Measurements from ENCODE around the gene RHOJ. TPM values are rescaled to one million over a fixed set of nuclear protein-coding genes. Genes with fewer than 3 reads are reported as not detected.
"Not testable (repeated sequence)": the region's sequence is repeated elsewhere in the genome, so short reads cannot be mapped to it uniquely, and the experiment has no call there.

Gene RHOJ
- not detected in 2 replicates for total RNA-seq
- not detected for polyA plus RNA-seq (2012)

DNA sequence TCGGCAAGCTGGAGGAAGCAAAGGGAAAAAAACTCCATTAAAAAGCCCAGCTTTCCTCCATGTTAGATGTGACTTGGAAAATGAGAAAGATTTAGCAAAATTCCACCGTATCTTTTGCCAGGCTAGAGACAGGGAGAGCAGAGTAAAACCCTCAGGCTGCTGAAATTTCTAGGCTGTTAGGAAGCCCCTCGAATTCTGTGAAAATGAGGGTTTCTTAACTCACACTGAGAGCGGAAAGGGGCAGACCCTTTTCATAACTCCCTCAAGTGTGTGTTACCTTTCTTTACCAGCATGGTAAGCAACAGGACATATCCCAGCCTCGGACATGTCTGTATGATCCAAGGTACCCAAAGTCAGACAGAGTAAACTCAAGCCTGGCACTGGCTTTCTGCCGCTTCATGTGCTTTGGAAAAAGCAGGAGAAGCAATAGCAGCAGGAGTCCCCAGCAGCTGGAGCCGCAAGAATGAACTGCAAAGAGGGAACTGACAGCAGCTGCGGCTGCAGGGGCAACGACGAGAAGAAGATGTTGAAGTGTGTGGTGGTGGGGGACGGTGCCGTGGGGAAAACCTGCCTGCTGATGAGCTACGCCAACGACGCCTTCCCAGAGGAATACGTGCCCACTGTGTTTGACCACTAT, at the start of gene RHOJ:
RHOJ (plus strand) TSS at position 37 of the 637 bp plus-strand sequence; CDS start at position 464, 427 bp downstream.
- peak; percentile 24 for DNase-seq (ENCODE audit: low read depth)

DNA sequence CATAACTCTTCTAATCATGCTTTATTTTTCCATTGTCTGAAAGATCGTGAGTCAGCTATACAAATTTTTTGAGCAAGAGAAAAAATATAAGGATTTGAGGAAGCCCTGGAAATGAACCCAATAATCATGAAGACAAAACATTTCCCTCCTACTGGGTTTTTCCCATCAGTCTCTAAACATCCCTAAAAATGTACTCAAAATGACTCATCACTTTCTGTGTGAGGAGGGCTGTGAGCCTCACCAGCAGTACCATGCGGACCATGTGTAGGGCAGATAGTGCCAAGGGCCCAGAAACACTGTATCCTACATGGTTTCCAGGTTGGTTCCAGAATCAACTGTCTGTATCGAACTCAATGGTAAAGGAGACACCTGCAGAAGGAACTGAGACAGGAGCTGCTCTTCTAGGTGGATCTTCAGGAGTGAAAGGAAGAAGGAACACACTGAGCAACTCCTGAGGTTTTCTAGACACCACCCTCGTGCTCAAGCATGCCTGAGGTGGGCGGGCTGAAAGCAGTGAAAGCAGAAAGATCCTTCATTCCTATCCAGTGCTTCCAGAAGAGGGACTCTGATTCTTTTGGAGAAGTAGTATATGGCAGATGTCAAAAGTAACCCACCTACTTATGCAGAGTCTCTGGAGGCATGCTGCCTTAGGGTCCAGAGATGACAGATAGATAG, 48.6 kb upstream of the RHOJ start:
- DNase-seq (ENCODE audit: low read depth), result no peak

DNA sequence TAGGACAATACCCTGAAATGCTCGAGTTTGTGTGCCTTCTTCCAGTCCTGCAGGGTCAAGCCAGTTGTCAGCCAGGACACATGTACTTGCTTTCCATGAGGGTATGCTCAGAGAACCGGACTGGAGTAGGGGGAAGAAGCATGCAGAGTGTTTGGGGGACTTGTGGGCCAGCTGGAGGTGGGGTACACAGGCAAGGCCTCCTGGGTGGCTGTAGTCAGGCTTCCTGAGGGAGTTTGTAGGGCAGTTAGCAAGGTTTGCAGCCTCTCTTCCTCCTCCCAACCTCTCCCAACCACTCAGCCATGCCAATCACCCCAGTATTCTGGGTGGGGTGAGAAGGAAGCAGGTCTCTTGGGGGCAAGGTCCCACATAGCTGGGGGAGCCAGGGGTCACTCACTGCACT, 47.0 kb upstream of the RHOJ start:
- DNase-seq (ENCODE audit: low read depth), result no peak

DNA sequence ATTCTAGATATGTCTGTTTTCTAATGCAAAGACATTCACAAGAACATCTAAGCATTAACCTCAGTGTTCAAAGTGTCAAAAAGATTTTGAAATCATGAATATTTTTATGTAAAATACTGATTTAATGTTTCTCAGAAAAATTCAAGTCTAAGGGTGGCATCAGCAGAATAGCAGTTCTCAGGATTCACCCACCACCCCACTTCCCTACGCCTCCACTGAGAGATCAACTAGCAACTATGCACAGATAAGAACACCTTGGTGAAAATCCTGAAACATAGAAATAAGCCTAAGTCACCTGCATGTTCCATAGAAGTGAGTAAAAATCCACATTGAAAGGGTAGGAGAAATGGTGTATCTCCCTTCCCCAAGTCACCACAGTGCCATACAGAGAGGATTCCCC, 40.9 kb upstream of the RHOJ start:
- DNase-seq (ENCODE audit: low read depth), result no peak

DNA sequence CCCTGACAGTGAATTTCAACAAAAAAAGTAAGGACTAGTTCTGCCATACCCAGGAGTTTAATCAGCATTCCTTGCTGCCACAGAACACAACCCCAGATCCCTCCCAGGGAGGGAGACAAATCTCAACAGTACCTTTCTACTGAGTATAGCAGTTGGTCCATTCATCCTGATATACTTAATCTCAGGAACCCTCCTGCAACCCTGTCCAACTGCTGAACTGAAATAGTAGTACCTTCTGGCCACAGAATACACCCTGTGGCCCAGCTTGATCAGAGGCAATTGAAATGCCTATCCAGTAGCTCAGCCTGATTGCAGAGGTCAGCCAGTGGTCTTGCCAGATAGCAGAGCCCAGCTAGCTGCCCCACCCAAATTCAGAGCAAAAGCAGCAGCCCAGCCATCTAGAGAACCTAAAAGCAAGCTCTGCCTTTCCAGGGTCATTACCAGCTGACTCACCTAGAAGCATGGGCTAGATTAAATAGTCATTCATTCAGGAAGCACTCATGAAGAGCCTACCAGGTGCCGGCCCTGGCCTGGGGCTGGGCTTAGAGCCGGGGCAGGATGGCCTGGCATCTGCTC, 40.0 kb upstream of the RHOJ start:
- no peak for DNase-seq (ENCODE audit: low read depth)

DNA sequence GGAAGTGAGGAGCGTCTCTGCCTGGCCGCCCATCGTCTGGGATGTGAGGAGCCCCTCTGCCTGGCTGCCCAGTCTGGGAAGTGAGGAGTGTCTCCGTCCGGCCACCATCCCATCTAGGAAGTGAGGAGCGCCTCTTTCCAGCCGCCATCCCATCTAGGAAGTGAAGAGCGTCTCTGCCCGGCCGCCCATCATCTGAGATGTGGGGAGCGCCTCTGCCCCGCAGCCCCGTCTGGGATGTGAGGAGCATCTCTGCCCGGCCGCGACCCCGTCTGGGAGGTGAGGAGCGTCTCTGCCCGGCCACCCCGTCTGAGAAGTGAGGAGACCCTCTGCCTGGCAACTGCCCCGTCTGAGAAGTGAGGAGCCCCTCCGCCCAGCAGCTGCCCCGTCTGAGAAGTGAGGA, 39.0 kb upstream of the RHOJ start:
- DNase-seq (ENCODE audit: low read depth), result not testable (repeated sequence)

DNA sequence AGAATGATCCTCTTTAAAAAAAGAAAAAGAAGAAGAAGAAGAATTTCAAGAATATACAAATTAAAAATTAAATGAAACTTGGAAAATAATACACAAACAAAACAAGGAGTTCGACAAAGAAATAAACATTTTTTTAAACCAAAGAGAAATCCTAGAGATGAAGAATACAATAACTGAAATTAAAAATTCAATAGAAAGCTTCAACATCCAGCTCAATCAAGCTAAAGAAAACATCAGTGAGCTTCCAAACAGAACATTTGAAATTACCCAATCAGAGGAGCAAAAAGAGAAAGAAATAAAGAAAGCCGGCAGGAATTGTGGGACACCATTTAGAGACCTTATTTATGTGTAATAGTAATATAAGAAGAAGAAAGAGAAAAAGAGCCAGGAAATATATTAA, 37.2 kb upstream of the RHOJ start:
- DNase-seq (ENCODE audit: low read depth), result no peak

DNA sequence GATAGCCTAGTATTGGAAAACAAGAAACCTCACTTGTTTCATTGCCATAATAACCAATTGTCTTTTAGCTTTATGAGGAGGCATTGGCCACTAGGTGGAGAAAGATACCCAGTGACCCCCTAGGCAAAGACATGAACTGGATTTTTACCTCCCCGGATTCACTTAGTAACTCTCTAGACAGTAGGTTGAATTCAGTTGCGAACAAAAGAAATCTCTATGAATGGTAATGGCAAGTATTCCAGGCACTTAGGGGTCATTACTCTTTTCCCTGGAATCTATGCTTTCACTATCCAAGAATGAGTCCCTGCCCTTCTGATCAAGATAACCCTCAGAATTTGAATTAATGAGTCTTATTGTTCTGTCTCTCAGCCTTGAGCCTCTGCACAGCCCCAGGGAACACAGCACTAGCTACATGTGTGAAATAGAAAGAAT, 29.5 kb upstream of the RHOJ start:
- peak; percentile 7 for DNase-seq (ENCODE audit: low read depth)

DNA sequence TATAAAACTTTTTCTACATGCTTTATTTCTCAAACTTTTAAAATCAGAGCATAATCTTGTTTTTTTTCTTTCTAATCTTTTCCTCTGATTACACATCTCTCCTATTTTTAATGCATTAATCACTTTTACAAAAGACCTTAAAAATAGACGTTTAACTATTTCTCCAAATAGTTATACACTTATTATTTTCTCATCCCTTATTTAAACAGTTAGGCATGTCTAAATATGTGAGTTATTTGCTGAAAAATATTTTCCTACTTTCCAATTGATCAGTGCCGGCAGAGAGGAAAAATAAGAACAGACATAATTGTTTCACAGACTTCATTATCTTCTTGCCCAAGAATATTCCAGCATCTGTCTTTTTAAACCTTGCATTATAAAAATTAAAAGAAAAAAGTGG, 28.7 kb upstream of the RHOJ start:
- no peak for DNase-seq (ENCODE audit: low read depth)

DNA sequence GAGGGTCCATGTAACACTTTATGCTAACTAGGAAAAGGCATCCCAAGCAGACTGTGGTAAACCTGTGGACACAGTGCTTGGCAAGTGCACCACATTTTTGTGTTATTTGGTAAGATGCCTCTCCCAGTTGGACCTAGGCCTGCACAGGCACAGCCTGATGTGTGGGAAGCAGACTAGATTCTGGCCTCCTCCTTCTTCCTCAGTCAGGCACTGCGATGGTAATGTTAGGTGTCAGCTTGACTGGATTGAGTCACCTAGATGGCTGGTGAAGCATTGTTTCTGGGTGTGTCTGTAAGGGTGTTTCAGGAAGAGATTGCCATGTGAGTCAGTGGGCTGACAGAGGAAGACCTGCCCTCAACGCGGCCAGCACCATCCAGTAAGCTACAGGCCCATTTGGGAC, 25.3 kb upstream of the RHOJ start:
- no peak for DNase-seq (ENCODE audit: low read depth)

DNA sequence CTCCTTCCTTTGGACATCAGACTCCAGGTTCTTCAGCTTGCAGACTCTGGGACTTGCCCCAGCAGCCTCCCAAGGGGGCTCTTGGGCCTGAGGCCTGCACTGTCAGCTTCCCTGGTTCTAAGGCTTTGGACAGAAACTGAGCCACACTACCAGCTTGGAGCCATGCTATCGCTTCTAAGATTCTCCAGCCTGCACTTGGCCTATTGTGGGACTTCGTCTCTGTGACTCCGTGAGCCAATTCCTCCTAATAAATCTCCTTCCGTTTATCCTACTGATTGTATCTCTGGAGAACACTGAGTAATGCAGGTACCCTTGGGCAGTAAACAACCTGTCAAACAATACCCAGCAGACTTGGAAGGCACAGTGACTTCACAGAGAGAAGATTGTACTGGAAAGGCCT, 24.9 kb upstream of the RHOJ start:
- no peak for DNase-seq (ENCODE audit: low read depth)

DNA sequence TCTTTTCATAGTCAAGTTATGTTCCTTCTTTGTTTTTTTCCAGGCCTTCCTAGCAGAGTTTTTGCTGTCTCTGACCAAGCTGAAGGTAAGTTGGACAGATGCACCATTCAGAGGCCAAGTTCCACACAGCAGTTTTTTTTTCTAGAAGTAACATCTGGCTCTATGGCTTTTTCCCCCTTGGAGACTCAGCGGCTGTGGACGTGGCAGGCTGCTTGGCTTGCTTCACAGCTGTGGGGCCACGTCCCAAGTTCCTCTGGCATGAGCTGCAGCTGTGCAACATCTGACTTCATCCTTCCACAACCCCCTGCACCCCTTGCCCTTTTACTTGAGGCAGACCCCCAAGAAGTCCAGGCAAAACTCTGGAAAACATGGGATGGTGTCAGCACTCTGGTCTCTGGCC, 24.2 kb upstream of the RHOJ start:
- DNase-seq (ENCODE audit: low read depth), result no peak

DNA sequence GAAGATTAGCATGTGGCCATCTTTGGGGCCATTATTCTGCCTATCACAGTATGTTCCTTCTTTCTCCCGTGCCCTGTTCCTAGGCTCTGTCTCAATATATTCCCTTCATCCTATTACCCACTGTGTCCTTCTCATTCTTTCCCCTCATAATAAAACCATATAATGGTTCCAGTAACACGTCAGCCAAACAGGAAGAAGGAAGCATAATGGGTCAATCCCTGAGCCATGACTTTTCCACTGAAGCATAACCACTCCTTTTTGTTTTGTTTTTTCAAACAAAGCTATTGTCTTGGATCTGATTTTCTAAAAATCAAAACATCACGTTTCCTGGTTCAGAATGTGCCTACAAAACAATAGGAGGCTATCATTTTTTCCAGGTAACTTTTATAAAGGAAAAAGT, 21.3 kb upstream of the RHOJ start:
- no peak for DNase-seq (ENCODE audit: low read depth)

DNA sequence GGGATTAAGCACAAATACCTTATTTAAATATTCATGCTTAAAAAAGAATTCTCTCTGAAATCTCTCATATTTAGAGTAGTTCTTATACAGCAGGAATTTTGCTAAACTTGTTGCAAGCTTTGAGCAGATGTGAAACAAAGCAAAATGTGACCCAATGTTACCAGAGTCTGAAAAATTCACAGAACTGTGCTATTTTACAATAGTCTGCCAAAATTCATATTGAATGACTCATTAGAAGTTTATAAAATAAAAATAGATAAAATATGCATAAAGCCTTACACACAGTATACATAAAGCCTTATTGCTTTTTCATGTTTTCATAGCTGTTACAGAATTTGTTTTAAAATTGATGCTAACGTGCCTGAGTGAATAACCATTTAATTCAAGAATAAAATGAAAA, 17.8 kb upstream of the RHOJ start:
- DNase-seq (ENCODE audit: low read depth), result no peak

DNA sequence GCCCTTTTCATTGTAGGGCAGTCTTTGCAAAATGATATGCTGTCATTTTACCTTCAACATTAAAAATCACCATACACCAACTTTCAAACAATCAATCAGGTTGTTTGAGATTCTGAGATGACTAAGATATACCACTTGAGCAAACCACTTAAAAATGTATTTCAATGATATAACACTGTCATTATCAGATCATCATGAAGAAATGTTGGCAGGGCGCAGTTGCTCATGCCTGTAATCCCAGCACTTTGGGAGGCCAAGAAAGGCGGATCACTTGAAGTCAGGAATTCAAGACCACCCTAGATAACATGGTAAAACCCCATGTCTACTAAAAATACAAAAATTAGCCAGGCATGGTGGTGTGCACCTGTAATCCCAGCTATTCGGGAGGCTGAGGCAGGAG, 13.0 kb upstream of the RHOJ start:
- DNase-seq (ENCODE audit: low read depth), result no peak

DNA sequence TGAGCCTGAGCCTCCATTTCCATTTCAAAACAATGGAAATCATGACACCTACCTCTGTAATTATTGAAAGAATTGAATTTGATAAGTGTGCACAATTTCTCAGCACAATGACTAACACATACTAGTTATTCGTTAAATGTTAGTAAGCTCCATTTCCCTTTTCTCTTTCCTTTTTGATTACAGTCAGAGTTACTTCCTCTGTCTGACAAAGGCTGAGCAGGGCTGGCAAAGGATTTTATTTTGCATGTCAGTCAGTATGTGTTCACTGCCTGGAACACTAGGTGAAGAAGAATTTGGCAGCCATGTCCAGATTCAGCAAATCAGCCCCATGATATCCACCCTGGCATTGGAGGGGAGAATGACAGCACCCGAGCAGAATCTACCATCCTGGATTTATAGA, 12.2 kb upstream of the RHOJ start:
- no peak for DNase-seq (ENCODE audit: low read depth)

DNA sequence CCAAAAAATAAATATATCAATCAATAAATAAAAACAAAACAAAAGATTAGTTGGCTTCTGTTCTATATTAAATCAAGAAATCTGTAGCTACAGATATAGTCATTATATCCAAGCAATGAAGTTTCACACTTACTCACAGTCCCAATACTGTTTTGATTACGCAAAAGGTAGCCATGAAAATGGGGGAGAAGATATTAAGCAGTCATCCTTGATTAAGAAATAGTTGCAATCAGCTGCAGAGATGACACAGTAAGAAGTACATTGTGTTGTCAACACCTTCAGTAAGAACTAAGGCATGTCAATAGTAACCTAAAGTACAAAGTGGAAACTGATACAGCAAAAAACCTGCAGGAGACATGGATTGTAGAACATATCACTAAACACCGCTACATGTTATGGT, 11.0 kb upstream of the RHOJ start:
- DNase-seq (ENCODE audit: low read depth), result no peak

DNA sequence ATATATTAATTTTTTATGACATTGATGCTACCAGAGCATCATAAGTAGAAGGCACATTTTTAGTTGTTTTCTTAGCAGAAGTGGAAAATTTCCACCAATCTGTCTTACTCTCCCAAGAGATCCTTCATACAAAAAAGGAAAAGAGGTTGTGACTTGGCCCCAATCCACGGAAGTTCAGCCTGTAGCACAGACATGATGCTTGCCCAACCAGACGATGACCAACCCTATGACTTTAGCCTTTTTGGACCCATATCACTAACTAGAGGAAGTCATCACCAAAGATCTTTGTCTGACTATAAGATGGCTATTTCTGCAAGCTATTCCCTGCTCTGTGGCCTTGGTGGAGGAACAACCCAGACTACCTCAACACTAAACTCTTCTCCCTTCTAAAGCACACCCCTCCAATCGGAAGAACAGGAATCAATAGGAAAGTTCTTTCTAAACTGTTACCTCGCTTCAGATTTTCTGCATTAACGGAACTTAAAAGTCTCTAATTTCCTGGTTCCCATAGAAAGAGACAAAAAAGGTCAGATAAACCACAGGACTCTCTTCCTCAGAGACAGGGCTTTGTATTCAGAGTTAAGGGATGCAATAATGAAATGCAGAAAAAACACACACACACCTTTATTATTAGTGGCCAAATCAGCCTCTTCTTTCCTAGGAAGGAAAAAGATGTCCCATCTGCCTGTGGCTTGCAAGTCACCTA, 4.1 kb upstream of the RHOJ start:
- DNase-seq (ENCODE audit: low read depth), result no peak

DNA sequence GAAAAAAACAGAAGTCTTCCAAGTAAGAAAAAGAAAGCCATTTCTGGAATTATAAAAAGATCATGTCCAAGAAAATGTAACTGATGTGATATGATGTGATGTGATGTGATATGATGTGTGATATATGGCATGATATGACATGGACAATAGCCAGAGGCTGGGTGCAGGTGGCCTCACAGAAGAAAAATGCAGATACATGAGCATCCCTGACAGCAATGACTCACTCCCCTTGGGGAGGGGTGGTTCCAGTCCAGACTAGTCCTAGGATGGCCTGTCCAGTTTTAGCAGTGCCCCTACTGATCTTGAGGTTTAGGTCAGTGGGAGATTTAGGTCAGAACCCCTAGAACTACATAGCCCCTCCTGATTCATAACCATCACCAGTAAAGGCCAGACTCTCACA, 3.5 kb upstream of the RHOJ start:
- DNase-seq (ENCODE audit: low read depth), result no peak

DNA sequence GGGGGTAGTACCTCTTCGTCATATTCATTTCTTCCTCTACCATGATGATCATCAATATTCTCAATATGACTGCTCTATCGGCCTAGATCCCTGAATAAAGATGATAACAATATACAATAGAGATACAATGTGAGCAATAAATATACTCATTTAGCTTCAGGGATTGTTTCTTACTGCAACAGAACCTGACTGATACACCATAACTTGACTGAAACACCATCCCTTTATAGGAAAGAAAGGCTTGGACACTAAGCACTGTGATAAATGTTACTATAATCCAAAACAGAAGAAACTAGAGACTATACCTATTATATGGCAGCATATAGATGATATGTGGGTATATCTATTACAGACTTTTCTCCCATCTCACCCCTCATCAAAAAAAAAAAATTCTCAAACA, 1.2 kb upstream of the RHOJ start:
- no peak for DNase-seq (ENCODE audit: low read depth)

DNA sequence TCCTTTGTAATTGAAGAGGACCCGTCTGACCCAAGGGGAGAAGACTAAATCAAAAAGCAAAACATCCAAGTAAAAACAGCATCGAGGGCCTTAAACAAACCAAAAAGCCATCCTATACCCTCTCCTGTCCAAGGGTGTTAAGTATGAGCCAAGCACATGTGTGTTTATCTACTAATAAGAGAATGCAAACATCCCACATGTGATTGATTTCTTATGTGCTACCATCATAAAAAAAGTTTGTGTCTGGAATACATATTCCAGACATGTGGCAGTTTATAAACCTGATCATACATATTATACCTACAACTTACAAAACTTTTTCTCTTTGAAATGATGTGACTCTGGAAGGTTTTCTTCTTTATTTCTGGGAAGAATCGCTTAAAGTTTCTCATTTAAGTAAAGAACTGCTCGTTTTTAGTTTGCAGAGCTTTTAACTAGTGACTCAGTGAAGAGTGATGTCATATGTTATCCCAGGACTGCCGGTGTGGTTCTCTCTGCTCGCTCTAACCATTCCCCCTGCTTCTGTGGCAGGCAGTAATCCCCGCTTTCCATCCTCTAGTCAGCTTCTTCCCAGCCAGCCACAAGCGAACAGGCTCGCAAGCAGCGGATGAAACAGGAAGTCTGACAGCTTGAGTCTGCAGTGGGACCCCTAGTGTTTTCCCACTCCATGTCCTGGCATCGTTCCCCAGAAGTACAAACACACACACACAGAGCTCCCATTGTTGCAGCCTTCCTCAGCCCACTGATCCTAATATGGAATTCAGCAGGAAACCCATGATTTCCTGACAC, 431 bp upstream of the RHOJ start:
- peak; percentile 76 for DNase-seq (ENCODE audit: low read depth)

Data from myocyte (in vitro differentiated cells).